Mesothelial cell of epicardium (in vitro differentiated cells): ENCODE measurements around the gene FRAS1. TPM values are rescaled to one million over a fixed set of nuclear protein-coding genes. Genes with fewer than 3 reads are reported as not detected.
"Not testable (repeated sequence)": the region's sequence is repeated elsewhere in the genome, so short reads cannot be mapped to it uniquely, and the experiment has no call there.

ENCODE experiments used
- DNase-seq, 2 experiments: peaks; one replicate each; pipeline ENCODE4 v3.0.0; 2021; ENCODE audit warnings: low spot score in 2 of 2; ENCODE audit not compliant: unreplicated experiment in 2 of 2
- H3K27ac Mint-ChIP-seq: 2 replicates; pipeline ENCODE4 v1.8.0; 2021; ENCODE audit warnings: mixed read lengths
- H3K27me3 Mint-ChIP-seq: 2 replicates; pipeline ENCODE4 v1.8.0; 2021; ENCODE audit warnings: low read depth, mixed read lengths
- H3K36me3 Mint-ChIP-seq: 2 replicates; pipeline ENCODE4 v1.8.0; 2021; ENCODE audit warnings: mixed read lengths
- H3K4me1 Mint-ChIP-seq: 2 replicates; pipeline ENCODE4 v1.8.0; 2021; ENCODE audit warnings: mixed read lengths
- H3K4me3 Mint-ChIP-seq: 2 replicates; pipeline ENCODE4 v1.8.0; 2021; ENCODE audit warnings: mild to moderate bottlenecking, moderate library complexity, mixed read lengths
- H3K9me3 Mint-ChIP-seq: 2 replicates; pipeline ENCODE4 v1.8.0; 2021; ENCODE audit warnings: mixed read lengths
- total RNA-seq: library from RNA; stranded (reverse); gene quantifications from 3 replicates; pipeline ENCODE4 v1.2.1, GENCODE V29; 2021
- TF ChIP-seq, protein P1 (sequence below): fragments of 200-600 bp; sonication (generic); IDR thresholded peaks from one replicate; pipeline ENCODE4 v1.5.0; 2021; ENCODE audit warnings: antibody characterized with exemption; ENCODE audit not compliant: unreplicated experiment

The FRAS1 gene
- total RNA-seq, 1 donor from 2014 or later, result 51.9 TPM

DNA sequence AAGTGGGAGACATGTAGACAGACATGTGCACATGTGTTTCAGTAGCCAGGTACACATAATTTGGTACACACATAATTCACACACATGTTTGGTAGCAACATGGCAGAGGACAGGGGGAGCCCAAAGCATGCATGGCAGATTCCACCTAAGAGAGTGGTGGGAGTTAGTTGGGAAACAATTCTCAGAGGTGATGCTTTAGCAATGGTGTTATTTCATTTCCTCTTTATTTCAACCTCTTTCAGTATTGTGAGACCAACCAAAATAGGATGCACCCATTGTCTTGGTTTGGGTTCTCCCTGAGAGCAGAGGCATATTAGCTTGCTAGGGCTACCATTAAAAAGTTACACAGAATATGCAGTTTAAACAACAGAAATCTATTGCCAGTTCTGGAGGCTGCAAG lies 402.2 kb downstream of the FRAS1 start:
- TF ChIP-seq, protein P1, sequence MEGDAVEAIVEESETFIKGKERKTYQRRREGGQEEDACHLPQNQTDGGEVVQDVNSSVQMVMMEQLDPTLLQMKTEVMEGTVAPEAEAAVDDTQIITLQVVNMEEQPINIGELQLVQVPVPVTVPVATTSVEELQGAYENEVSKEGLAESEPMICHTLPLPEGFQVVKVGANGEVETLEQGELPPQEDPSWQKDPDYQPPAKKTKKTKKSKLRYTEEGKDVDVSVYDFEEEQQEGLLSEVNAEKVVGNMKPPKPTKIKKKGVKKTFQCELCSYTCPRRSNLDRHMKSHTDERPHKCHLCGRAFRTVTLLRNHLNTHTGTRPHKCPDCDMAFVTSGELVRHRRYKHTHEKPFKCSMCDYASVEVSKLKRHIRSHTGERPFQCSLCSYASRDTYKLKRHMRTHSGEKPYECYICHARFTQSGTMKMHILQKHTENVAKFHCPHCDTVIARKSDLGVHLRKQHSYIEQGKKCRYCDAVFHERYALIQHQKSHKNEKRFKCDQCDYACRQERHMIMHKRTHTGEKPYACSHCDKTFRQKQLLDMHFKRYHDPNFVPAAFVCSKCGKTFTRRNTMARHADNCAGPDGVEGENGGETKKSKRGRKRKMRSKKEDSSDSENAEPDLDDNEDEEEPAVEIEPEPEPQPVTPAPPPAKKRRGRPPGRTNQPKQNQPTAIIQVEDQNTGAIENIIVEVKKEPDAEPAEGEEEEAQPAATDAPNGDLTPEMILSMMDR, result no peak

DNA sequence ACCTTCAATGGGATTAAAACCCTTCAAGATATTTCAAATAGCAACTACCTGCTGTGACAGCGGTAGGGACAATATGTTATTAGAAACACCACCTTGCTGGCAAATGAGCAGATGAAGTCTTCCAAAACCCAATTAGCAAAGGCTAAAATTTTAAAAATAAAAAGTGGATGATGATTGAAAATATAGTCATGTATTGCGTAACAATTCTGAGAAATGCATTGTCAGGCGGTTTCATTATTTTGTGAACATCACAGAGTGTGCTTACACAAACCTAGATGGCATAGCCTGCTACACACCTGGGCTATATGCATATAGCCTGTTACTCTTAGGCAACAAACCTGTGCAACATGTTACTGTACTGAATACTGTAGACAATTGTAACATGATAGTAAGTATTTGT lies 403.2 kb downstream of the FRAS1 start:
- Mint-ChIP-seq H3K27me3 (no peaks in the 10 kb centered on the region), H3K9me3 (no peaks in the 10 kb centered on the region), H3K4me1 (peaks cover 2% of the 10 kb centered on the region), H3K36me3 (peaks cover 25% of the 10 kb centered on the region), H3K4me3 (no peak overlapping the region), H3K27ac (no peak overlapping the region)
- no peak for DNase-seq
- TF ChIP-seq, protein P1, result no peak

More for the DNA sequence above, 402.2 kb downstream of the FRAS1 start:
- DNase-seq, result no peak
- Mint-ChIP-seq H3K36me3 (peaks cover 20% of the 10 kb centered on the region), H3K27ac (no peak overlapping the region), H3K27me3 (no peaks in the 10 kb centered on the region), H3K9me3 (no peaks in the 10 kb centered on the region), H3K4me1 (peaks cover 2% of the 10 kb centered on the region), H3K4me3 (no peak overlapping the region)

DNA sequence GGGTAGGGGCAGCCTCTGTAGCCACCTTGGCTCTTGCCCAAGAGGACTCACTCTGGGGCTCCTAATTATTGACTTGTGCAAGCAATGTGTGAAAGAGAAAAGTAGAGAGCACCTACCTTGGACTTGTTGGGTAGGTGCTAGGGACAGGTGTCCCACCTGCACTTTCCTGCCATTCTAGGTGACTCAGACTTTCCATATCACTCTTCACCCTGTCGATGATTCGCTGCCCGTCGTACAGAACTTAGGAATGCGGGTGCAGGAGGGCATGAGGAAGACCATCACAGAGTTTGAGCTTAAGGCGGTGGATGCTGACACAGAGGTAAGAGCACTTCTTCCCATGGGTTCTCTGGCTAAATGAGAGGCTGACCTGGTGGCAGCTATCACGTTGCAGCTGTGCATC lies 407.1 kb downstream of the FRAS1 start:
- peaks cover 31% of the 10 kb centered on the region for H3K36me3 Mint-ChIP-seq
- no peak for DNase-seq
- H3K27me3 Mint-ChIP-seq, result no peaks in the 10 kb centered on the region
- H3K9me3 Mint-ChIP-seq, result peaks cover 6% of the 10 kb centered on the region
- H3K4me1 Mint-ChIP-seq, result peaks cover 2% of the 10 kb centered on the region
- TF ChIP-seq, protein P1, result no peak
- H3K4me3 Mint-ChIP-seq, result no peak overlapping the region
- H3K27ac Mint-ChIP-seq, result no peak overlapping the region

DNA sequence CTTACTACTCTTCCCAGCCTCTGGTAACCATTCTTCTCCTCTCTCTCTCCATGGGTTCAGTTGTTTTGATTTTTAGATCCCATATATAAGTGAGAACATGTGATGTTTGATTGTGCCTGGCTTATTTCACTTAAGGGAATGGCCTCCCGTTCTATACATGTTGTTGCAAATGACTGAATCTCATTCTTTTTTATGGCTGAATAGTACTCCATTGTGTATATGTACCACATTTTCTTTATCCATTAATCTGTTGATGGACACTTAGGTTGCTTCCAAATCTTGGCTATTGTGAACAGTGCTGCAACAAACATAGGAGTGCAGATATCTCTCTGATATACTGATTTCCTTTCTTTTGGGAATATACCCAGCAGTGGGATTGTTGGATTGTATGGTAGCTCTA lies 410.1 kb downstream of the FRAS1 start:
- not testable (repeated sequence) for H3K27me3 Mint-ChIP-seq

DNA sequence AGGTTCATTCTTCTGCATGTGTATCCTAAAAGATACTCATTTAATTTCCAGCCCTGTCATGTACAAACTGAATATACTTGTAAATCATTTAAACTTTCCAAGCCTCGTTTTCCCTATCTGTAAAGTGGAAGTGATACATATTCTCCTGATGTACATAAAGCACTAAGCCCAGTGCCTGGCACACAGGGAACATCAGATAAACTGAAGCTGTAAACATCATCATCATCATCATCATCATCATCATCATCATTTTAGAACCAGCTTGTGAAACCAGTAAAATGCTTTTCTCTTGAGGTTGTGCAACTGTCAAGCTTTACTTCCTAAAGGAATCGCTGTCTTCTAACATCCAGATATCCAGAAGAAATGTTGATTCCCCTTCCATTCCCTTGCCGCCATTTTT lies 411.1 kb downstream of the FRAS1 start:
- no peak overlapping the region for H3K4me3 Mint-ChIP-seq
- TF ChIP-seq, protein P1, result no peak

More for the DNA sequence above, 410.1 kb downstream of the FRAS1 start:
- not testable (repeated sequence) for H3K9me3 Mint-ChIP-seq, H3K27ac Mint-ChIP-seq, DNase-seq, H3K4me3 Mint-ChIP-seq, H3K4me1 Mint-ChIP-seq
- H3K36me3 Mint-ChIP-seq, result peaks cover 49% of the 10 kb centered on the region

DNA sequence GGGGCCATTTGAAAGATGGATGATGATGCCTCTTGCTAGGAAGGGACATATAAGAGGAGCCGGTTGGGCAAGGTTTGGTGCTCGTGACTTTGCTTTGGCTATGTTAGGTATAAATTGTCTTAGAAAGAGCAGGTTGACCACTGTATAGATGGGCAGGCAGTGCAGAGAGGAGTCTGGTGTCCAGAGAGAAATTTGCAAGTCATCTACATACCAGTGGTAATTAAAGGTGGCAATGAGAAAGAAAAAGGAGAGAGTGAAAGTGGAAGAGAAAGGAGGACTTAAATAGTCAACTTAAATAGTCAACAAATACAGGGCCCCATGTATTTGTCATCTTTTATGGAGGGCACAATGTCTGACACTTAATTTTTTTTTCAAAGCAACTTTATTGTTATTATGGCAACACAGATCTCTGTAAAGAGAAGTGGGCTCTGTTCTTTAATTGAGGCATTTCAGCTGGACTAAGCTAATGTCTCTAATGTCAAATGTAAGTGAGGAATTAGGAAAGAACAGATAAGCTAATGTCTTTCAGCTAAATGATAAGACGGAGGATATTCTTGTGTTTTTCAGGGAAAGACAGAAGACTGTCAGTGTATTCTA lies 419.1 kb downstream of the FRAS1 start:
- Mint-ChIP-seq H3K27ac (no peak overlapping the region), H3K4me3 (no peak overlapping the region), H3K36me3 (peaks cover 23% of the 10 kb centered on the region), H3K27me3 (no peaks in the 10 kb centered on the region), H3K9me3 (no peaks in the 10 kb centered on the region), H3K4me1 (no peaks in the 10 kb centered on the region)
- TF ChIP-seq, protein P1, result no peak
- no peak for DNase-seq

More for the DNA sequence above, 411.1 kb downstream of the FRAS1 start:
- Mint-ChIP-seq H3K36me3 (peaks cover 49% of the 10 kb centered on the region), H3K4me1 (no peaks in the 10 kb centered on the region), H3K27me3 (no peaks in the 10 kb centered on the region), H3K9me3 (peaks cover 6% of the 10 kb centered on the region), H3K27ac (no peak overlapping the region)
- DNase-seq, result no peak
